GM12878 (cell line): ENCODE results near the gene TLE2. TPM values are rescaled to one million over a fixed set of nuclear protein-coding genes. Genes with fewer than 3 reads are reported as not detected.

Experiments used
- CHD2 ChIP-seq: IDR thresholded peaks from 2 replicates; pipeline ENCODE4 v1.6.1; 2011; ENCODE audit warnings: low read depth, low read length, improper control_type of control experiment, borderline replicate concordance
- CREB1 ChIP-seq: IDR thresholded peaks from 2 replicates; pipeline ENCODE4 v1.6.1; 2012; ENCODE audit warnings: low read depth, mild to moderate bottlenecking, inconsistent platforms
- DPF2 ChIP-seq: fragments of 450-650 bp; IDR thresholded peaks from 2 replicates; pipeline ENCODE4 v1.6.1; 2017; ENCODE audit warnings: mild to moderate bottlenecking
- ETV6 ChIP-seq, 2 experiments: fragments of 450-650 bp in 1 of 2; IDR thresholded peaks in 1 of 2; conservative IDR thresholded peaks in 1 of 2; 2 replicates each; pipeline ENCODE4 v1.6.1; 2014; ENCODE audit warnings: antibody characterized with exemption in 1 of 2, borderline replicate concordance in 1 of 2, low read depth in 1 of 2, mild to moderate bottlenecking in 1 of 2, moderate library complexity in 1 of 2
- IKZF2 ChIP-seq, 2 experiments: fragments of 450-650 bp; IDR thresholded peaks; 2 replicates each; pipeline ENCODE4 v1.6.1; 2017; ENCODE audit warnings: mild to moderate bottlenecking in 2 of 2, moderate library complexity in 2 of 2
- IRF4 ChIP-seq: IDR thresholded peaks from 2 replicates; pipeline ENCODE4 v1.6.1; 2011; ENCODE audit warnings: low read depth, low read length
- MTA2 ChIP-seq: fragments of 450-650 bp; IDR thresholded peaks from 2 replicates; pipeline ENCODE4 v1.6.1; 2016; ENCODE audit warnings: low read depth, mild to moderate bottlenecking, moderate library complexity
- MYB ChIP-seq: fragments of 150-350 bp; IDR thresholded peaks from 2 replicates; pipeline ENCODE4 v1.6.1; 2014; ENCODE audit warnings: mild to moderate bottlenecking, low read depth, low read length, borderline replicate concordance
- POLR2A ChIP-seq: IDR thresholded peaks from 2 replicates; pipeline ENCODE4 v1.6.1; 2011; ENCODE audit warnings: low read depth, mild to moderate bottlenecking, low read length
- SKIL ChIP-seq: fragments of 450-650 bp; IDR thresholded peaks from 2 replicates; pipeline ENCODE4 v1.6.1; 2017; ENCODE audit warnings: mild to moderate bottlenecking, low read depth, inconsistent platforms; ENCODE audit not compliant: poor library complexity, severe bottlenecking
- SPI1 ChIP-seq: IDR thresholded peaks from 2 replicates; pipeline ENCODE4 v1.6.1; 2011; ENCODE audit warnings: low read depth, mild to moderate bottlenecking, low read length, moderate library complexity, borderline replicate concordance; ENCODE audit not compliant: insufficient read depth
- SRF ChIP-seq, 2 experiments: IDR thresholded peaks; 2 replicates each; pipeline ENCODE4 v1.6.1; 2011; ENCODE audit warnings: low read depth in 2 of 2, low read length in 2 of 2, mild to moderate bottlenecking in 1 of 2, moderate library complexity in 1 of 2
- ZNF274 ChIP-seq: IDR thresholded peaks from one replicate; pipeline ENCODE4 v1.8.0; 2011; ENCODE audit not compliant: insufficient read length, insufficient read depth
- polyA plus RNA-seq, 11 experiments: library from polyadenylated mRNA; depleted of rRNA in 4 of 11; unstranded in 6 of 11; stranded (reverse) in 5 of 11; fragments of >200 nt; fragmentation: Nextera tagmentation in 4 of 11; fragmentation: Illumina TruSeq in 1 of 11; extraction: Ambion mirVana in 4 of 11; extraction: Trizol in 1 of 11; gene quantifications; 1 replicate in 1 of 11; 2 replicates in 10 of 11; pipeline versions ENCODE4 v1.2.1 to v1.2.3, GENCODE V29; 2011 to 2016; ENCODE audit warnings: inconsistent platforms in 2 of 11, missing spikeins in 2 of 11, low read depth in 1 of 11
- total RNA-seq, 4 experiments: library from RNA; depleted of rRNA in 3 of 4; stranded (reverse); fragments of >200 nt in 3 of 4; fragmentation: Illumina TruSeq in 1 of 4; extraction: Trizol in 1 of 4; gene quantifications; 2 replicates each; pipeline versions ENCODE4 v1.2.1 to v1.2.3, GENCODE V29; 2013 to 2021
- TF ChIP-seq, protein P1 (sequence below): fragments of 450-650 bp; formaldehyde crosslinking; IDR thresholded peaks from 2 replicates; pipeline ENCODE4 v1.4.0; 2020; ENCODE audit warnings: mild to moderate bottlenecking, moderate library complexity

Gene TLE2
- total and polyA plus RNA-seq, 10 of the 15 experiments (the other 5 are each of a cell fraction or from before 2014, with no cell fraction given): 0.05 to 0.21 (median 0.11) TPM; not detected in 5

- no peak; a peak in 1 of 4 replicates for TF ChIP-seq ETV6 (conservative IDR thresholded peaks at IDR 0.05 in 1 of 2, IDR thresholded peaks at IDR 0.05 in 1 of 2; ENCODE audit: borderline replicate concordance in 1 of 2, low read depth in 1 of 2)
- peak; percentile 75 for TF ChIP-seq CHD2
- TF ChIP-seq DPF2: peak; percentile 79; the same call in 1 of the 2 replicates
- no peak for TF ChIP-seq ZNF274
- peak; percentile 39; the same call in 1 of the 2 replicates for TF ChIP-seq MTA2
- TF ChIP-seq SRF (IDR thresholded peaks at IDR 0.05; ENCODE audit: low read depth in 2 of 2, low read length in 2 of 2): peak; percentile 42 to 49; a peak in 2 of 4 replicates
- 0 out of 2 replicates have a peak, but pooled peaks have one; percentile 55 for TF ChIP-seq POLR2A
- TF ChIP-seq, protein P1, sequence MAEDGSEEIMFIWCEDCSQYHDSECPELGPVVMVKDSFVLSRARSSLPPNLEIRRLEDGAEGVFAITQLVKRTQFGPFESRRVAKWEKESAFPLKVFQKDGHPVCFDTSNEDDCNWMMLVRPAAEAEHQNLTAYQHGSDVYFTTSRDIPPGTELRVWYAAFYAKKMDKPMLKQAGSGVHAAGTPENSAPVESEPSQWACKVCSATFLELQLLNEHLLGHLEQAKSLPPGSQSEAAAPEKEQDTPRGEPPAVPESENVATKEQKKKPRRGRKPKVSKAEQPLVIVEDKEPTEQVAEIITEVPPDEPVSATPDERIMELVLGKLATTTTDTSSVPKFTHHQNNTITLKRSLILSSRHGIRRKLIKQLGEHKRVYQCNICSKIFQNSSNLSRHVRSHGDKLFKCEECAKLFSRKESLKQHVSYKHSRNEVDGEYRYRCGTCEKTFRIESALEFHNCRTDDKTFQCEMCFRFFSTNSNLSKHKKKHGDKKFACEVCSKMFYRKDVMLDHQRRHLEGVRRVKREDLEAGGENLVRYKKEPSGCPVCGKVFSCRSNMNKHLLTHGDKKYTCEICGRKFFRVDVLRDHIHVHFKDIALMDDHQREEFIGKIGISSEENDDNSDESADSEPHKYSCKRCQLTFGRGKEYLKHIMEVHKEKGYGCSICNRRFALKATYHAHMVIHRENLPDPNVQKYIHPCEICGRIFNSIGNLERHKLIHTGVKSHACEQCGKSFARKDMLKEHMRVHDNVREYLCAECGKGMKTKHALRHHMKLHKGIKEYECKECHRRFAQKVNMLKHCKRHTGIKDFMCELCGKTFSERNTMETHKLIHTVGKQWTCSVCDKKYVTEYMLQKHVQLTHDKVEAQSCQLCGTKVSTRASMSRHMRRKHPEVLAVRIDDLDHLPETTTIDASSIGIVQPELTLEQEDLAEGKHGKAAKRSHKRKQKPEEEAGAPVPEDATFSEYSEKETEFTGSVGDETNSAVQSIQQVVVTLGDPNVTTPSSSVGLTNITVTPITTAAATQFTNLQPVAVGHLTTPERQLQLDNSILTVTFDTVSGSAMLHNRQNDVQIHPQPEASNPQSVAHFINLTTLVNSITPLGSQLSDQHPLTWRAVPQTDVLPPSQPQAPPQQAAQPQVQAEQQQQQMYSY: no peak
- TF ChIP-seq IKZF2 (IDR thresholded peaks at IDR 0.05): peak in 1 of 2 experiments; percentile 61; a peak in 2 of 4 replicates
- peak; percentile 19; the same call in 1 of the 2 replicates for TF ChIP-seq SPI1
- peak; percentile 35 for TF ChIP-seq SKIL
- TF ChIP-seq MYB: no peak
- no peak for TF ChIP-seq CREB1
- peak; percentile 53; the same call in 1 of the 2 replicates for TF ChIP-seq IRF4
These were observed 36.7 kb upstream of the TLE2 start (continued) for GRCh38 chr19:3065675-3066357.
